Dedifferentiated amniotic fluid mesenchymal stem cell (primary cell): Measurements from ENCODE around the gene SLC44A5.
"Not testable (repeated sequence)": the region's sequence is repeated elsewhere in the genome, so short reads cannot be mapped to it uniquely, and the experiment has no call there.

Experiments
- DNase-seq: peaks from one replicate; pipeline ENCODE4 v3.0.0-alpha.2; 2016; ENCODE audit errors: extremely low spot score

Gene SLC44A5

DNA sequence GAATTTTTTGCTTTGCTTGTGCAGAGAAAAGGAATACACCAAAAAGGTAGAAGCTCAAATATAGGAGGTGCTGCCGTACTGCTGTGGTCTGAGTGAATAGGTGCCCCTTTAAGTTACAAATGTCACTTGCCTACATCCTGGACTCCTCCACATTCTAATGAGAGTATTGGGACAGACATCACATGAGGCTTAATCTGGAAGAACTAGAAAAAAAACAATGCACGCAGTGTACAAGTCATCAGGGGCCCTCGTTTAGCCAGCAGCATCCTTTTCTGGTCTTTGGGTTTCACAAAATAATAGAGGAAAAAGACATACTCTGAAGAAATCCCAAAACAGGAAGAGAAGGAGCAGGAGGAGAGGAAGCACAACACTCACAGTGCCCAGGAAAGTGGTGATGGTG, 89.3 kb downstream of the SLC44A5 start:
- no peak for DNase-seq

DNA sequence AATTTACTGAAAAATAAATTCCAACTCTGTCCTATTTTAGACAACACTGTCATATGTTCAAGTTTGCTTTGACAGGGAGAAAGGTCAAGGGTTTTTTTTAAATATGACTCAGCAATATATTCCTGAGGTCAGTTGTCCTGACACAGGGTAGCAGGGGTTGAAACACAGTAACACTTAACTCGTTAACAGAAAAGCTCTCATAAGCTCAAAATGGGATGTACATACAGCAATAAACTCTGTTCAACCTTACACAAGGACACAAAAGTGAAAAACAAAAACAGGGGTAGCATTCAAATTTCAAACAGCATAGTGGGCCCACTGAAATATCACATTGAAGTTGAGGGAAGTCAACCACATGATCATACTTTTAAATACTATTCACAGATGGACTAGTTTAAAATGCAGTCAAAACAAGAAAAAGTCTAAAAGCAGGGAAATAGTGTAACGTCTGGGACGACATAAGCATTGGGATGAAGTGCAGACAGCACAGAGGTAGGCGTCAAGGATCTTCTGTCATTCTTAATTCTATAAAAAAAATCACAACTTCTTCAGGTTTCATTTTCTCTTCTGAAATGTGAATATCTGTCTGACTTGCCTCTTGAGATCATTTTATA, 89.9 kb downstream of the SLC44A5 start:
- no peak for DNase-seq

DNA sequence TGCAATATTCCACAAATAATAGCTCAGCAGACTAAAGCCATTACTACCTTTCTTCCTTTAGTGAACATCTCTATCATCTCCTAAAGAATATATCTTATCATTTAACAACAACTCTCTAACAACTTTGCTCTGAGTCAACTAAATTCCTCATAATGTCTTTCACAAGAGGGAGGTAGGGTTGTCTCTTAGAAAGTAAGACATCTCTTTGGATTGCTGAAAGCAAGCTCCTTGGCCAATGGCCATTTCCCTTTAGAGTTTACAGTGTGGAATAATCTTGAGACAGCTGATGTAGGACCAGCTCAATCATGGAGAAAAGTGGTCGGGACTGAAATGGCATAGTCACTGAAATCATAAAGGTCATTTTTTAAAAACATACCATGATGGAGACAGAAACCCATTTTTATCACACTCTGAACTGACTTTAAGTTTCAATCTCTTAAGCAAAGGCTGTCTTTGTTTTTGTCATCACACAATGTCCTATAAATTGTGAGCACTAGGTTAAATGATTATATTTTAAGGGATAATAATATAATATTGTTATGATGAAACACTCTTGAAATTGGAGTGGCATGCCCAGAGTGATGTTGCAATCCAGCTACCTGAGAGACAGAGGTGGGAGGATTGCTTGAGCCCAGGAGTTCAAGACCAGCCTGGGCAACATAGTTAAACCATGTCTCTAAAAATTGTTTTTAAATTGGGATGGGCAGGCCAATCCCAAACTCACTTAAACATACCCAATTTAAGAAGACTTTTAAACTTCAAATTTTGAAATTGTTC, 91.1 kb downstream of the SLC44A5 start:
- no peak for DNase-seq

DNA sequence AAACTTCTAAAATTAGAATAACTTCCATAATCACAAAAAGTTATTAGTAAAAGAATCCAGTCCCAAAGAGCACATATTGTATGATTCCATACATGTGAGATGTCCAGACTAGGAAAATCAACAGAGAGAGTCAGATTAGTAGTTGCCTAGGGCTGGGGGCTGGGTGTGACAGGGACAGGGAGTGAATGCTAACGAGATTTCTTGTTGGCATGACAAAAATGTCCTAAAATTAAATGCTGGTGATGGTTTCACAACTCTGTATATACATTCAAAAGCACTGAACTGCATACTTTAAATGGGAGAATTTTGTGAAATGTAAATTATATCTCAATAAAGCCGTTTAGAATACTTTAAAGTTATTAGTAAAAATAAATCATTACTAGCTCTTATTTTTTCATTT, 92.2 kb downstream of the SLC44A5 start:
- DNase-seq: no peak

DNA sequence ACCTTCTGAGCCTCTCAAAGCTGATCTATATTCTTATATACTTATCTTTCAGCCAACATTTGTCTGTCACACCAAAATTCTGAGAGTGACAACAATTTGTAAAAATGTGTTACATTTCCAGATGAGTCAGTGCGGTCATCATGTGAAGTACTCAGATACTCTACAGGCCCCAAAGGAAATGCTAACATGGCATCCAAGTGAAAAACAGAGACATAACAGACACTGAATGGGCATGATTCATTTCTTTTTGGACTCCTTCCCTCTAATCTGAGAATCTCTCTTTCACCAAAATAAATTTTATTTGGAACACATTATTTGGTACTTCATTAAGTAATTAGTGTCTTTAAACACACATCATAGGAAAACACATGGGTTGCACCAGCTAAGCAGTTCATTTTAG, 96.6 kb downstream of the SLC44A5 start:
- no peak for DNase-seq

DNA sequence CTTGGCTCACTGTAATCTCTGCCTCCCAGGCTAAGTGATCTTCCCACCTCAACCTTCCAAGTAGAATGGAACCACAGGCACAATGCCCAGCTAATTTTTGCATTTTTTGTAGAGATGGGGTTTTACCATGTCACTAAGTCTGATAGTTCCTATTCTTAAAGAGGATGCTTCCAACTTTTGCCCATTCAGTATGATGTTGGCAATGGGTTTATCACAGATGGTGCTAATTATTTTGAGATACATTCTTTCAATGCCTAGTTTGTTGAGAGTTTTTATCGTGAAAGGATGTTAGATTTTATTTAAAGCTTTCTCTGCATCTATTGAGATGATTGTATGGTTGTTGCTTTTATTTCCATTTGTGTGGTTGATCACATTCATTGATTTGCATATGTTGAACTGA, 103.9 kb downstream of the SLC44A5 start:
- DNase-seq: no peak

DNA sequence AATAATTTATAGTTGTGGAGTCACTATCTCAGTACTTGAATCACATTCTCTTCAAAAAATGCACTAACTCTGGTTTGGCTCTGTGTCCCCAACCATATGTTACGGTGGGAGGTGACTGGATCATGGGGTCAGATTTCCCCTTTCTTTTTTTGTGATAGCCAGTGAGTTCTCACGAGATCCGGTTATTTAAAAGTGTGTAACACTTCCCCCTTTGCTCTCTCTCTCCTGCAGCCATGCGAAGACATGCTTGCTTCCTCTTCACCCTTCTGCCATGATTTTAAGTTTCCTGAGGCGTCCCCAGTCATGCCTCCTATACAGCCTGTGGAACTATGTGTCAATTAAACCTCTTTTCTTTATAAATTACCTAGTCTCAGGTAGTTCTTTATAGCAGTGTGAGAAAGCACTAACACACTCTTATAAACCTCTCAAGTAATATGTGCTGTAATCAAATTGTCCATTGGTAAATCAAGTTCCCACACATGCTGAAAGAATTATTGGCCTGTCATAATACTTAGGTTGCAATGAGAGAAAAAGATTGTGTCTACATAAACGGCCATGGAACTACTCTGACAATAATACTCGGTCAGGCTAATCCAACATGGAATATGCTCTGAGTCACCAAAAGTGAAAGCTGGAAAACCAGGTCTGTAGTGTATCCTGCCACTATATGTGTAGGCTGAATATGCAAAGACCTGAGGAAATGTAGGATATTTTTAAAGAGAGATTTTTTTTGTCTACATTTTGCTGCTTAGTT, 107.5 kb downstream of the SLC44A5 start:
- DNase-seq: no peak

DNA sequence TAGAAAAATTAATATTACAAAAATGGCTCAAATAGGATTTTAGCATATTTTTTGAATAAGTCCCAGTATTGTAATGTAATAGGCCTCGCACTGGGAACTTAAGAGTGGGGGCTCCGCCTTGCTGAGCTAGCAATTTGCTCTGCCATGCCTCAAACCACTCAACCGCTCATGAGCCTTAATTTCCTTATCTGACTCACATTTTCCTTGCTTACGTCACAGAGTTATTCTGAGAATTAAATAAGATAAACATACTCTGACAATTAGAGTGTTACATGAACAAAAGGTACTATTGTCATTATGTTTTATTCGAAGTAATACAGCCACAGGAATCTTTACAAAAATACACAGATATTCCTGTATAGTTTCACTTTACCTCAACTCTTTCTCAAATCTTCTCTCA, 108.1 kb downstream of the SLC44A5 start:
- DNase-seq: no peak

DNA sequence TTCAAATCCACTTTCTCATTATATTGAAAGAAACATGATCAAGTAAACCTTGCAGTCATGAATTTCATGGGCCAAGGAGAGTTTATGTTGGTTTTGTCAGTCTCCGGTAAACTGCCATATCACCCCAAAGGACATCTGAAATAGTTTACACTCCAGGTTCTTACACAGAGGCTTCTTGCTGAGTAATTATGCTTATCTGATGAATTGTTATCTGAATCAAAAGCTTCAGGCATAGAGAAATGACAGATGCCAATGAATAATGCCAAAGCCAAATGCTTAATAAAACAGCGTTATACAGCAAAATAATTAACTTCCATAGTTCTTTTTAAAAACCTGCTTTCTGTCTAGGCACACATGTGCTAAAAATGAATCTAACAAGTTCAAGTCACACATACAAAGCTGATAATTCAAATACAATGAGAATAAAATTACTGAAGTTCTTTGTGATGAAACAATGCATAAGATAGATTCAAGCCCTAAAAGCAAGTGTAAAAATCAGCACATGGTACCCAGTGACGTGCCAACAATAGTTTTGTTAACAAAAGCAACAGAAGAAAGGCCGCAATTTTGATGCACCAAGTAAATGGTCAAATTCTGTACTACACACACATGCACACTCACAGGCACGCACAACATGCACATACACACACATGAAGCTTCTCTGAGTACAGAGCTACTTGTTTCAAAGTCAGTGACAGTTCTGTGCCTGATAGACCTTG, 109.2 kb downstream of the SLC44A5 start:
- no peak for DNase-seq

DNA sequence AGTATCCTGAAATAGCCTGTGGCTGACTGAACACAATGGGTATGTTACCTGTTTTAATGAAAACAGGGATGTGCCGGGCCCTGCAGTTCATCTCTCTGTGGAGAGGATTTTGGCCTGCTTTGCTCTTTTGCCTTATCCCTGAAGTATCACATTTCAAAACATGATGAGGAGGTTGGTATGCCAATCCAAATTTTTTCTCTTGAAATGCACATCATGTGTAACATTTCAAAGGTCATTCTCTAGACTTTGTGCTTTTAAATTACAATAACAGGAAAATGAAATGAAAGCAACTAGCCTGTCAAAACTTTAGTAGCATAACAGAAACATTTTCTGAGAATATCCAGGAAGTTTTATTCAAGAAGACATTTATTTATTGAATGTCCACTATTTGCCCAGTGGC, 118.9 kb downstream of the SLC44A5 start:
- no peak for DNase-seq

DNA sequence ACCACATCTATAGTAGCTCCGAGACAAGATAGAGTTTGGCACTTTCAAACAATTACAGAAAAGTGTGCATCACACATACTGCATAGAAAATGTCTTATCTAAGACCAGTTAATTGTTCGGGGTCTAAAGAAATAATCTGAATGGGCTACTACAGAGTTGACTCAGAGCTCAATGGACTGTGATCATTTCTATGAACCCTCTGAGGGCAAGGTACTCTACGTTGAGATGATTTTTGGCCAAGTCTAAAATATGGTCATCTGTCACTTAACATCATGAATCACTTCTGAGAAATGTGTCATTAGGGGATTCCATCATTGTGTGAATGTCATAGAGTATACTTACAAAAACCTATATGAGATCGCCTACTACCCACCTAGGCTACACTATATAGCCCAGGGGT, 123.5 kb downstream of the SLC44A5 start:
- DNase-seq: no peak

DNA sequence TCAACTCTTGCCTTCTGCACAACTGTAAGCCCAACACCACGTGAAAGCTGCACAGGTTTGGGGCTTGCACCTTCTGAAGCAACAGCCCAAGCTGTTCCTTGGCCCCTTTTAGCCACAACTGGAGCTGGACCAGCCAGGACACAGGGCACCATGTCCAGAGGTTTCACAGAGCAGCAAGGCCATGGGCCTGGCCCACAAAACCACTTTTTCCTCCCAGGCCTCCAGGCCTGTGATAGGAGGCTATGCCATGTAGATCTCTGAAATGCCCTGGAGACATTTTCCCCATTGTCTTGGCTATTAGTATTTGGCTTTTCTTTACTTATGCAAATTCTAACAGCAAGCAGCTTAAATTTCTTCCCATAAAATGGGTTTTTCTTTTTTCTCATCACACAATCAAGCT, 126.1 kb downstream of the SLC44A5 start:
- DNase-seq: no peak

DNA sequence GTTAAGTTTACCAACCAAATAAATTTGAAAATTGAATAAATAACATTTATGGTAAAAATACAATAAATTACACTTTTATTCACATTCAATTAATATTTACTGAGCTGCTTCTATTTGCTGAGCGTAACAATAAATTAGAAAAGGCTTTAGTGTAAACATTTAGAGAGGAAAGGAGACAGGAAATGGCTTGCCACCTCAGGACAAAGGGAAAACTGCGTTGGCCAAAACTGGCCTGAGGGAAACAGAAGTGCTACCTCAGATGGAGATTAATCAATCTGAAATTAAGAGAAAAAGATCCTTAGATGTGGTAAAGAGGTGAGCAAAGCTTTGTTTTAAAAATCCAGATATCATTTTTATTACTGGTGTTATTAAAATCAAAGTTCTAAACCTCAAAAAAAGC, 128.0 kb downstream of the SLC44A5 start:
- DNase-seq: no peak

DNA sequence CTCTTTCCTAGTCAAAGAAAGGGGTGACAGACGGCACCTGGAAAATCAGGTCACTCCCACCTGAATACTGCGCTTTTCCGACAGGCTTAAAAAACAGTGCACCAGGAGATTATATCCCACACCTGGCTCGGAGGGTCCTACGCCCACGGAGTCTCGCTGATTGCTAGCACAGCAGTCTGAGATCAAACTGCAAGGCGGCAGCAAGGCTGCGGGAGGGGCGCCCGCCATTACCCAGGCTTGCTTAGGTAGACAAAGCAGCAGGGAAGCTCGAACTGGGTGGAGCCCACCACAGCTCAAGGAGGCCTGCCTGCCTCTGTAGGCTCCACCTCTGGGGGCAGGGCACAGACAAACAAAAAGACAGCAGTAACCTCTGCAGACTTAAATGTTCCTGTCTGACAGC, 134.4 kb downstream of the SLC44A5 start:
- not testable (repeated sequence) for DNase-seq

DNA sequence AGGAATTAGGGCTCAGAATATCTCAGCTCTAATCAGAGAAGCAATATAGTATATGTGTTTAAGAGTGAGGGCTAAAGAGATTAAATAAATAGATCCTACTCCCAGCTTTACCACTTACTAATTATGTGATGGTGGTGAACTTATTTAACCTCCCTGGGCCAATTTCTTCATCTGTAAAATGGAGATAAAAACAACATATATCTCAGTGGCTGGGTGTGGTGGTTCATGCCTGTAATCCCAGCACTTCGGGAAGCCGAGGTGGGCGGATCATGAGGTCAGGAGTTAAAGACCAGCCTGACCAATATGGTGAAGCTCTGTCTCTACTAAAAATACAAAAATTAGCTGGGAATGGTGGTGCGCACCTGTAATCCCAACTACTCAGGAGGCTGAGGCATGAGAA, 135.2 kb downstream of the SLC44A5 start:
- DNase-seq: no peak

DNA sequence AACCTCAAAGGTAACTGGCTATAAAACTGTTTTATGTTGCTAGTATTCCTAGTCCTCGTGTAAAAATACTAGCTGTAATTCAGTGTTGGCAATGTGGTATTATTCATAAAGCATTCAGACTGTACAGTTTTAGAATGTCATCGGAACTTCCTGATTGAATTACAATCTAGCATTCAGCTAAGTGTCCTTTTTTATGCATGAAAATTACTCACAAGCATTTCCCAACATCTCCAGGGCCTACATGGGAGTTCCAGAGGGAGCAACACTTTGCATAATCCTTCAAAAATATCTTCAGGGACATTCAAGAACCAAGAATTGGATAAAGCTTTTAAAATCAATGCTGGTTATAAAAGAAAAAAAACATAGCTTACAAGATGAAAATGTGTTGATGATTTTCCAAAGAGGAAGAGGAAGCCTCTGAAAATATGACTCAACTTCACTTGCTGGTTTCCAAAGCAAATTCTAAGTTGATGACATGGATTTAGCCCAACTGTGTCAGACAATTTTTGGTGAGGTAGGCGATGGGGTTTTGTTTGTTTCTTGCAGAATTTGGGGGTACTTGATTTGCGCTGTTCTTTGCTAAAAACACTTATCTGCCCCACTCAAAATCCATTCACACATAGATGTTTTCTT, 137.8 kb downstream of the SLC44A5 start:
- DNase-seq: no peak

DNA sequence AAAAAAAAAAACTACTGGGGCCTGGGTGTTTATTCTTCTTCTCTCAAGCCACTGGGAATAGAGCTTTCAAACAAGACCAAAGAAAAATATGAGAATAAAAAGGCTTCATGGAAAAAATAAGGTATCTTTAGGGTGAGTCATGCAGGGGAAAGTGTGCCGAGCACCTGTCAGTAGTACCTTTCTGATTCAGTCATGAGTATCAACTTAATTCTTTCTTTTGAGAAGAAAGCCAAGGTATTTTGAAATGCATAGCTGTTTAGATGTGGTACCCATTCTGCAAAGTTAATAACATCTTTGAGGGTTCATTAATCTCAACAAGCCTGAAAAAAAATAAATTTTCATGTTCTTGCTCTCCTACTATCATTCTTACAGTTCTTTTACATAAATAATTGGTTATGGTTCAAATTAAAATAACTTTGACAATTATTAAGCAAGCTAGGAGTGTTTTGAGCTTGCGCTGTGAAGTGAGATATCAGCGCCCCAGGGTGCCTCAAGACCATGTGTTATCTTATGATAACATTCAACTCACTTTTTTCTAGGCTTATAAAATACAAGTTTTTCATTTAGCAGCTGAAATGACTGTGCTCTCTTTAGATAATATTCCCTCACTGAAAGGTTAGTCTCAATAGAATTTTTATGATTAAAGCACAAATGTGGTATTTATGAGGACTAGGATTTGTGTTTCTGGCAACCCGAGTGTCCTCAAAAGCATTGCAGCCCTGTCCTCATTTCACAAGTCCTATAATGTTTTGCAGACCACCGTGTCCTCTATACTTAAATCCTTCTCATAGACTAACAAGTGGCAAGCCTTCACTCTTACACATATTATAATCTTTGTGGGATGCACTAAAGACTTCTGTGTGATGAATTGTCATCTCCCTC, 138.6 kb downstream of the SLC44A5 start:
- no peak for DNase-seq

DNA sequence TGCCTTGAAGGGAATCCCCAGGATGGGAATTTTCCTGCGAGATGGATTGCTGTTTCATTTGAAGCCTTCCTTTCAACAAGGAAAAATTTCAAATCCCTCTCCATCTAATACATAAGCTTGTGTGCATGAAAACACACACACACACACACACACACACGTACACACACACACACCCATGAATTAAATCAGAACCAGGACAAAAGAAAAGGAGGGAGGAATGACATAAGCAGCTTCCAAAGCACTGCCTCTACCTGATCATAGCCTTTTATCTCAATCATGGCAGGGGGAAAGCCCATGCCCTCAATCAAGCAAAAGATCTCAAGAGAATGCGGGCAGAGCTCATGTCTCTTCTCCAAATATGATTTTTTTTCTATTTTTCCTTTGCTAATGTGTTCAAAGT, 139.7 kb downstream of the SLC44A5 start:
- no peak for DNase-seq

DNA sequence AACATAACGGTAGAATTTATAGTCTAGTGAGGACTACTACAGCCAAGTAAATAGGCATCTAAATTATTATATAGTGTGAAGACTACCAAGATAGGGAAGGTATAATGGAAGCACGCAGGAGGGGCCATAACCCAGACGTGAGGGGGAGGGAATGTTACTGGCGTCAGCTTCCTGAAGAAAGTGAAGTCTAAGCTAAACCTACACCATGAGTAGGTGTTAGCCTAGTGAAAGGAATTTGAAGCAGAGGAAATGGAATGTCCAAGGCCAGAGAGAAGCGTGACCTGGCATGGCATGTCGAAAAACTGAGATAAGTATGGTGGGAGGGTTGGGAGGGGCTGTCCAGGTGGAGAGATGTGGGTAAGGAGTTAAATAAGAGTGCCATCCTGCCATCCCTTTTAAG, 140.5 kb downstream of the SLC44A5 start:
- DNase-seq: no peak

DNA sequence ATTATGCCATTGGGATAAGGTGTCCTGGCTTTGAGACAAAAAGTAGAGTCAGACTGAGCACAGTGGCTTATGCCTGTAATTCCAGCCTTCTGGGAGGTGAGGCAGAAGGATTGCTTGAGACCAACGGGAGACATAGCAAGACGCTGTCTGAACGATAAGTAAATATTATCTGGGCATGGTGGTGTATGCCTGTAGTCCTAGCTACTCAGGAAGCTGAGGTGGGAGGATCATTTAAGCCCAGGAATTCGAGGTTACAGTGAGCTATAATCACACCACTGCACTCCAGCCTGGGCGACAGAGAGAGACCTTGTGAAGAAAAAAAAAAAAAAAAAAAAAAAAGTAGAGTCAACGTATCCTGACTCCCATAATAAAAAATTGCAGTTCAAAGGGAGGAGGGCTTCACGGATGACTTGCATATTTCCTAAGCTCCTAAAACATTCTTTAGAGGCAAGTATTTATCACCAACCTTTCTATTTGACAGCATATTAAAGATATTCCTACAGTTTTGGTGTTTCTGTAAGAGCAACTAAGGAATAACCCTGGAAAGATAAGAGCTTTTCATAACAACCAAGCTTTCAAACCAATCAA, 141.2 kb downstream of the SLC44A5 start:
- no peak for DNase-seq
